ENCODE measurements around the gene ELMOD2.

ELMOD2 gene

DNA sequence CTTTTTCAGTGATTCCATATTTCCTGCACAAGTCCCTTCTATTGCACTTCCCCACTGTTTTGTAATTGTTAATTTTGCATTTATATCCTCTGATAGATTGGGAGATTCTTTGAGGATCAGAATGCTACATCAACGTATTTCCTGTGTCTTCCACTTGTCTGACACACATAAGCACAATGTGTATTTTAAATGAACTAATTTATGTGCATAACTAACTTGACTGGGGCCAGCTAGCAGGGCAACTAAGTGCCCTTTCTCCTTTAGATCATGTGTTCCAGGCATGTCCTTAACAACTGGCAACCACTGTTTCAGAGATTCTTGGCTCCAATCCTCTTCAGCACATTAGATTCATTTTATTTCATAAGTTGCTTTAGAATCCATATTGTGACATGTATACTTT is 60.5 kb downstream of the ELMOD2 start:
- no peak for DNase-seq

DNA sequence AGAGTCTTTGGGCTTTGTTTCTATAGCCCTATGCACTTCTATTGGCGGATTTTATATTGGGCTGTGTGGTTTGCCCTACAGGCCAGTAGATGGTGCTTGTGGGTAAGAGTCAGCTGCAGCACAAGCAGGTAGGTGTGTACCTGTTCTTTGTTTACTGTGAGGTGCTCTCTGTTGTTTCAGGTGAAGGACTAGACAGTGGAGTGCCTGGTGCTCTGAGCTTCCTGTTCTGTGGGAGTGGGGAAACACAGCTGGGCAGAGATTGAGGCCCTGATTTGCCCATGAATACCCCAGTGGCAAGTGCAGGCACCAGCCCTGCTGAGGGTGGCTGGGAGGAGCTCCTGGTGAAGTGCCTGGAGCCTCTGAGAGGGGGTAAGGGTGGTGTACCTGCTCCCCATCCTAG is 71.1 kb downstream of the ELMOD2 start:
- DNase-seq, result no peak

DNA sequence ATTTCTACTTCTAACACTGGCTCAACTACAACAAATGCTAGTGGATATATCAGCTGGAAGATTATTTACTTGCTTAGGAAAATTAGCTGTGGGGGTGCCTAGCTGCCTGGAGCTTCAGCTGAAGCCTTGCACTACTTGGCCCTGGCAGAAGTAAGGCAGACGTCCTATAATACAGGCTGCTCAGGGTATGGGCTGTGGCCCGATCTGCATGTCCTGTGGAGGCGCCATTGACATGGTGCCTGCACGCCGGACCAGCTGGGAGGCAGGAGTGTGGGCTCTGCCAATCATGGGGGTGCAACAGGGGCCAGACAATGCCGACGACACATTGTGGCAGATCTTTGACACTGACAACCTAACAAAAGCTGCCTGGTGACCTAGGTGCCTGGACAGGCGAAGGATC is 76.4 kb downstream of the ELMOD2 start:
- DNase-seq, result no peak

DNA sequence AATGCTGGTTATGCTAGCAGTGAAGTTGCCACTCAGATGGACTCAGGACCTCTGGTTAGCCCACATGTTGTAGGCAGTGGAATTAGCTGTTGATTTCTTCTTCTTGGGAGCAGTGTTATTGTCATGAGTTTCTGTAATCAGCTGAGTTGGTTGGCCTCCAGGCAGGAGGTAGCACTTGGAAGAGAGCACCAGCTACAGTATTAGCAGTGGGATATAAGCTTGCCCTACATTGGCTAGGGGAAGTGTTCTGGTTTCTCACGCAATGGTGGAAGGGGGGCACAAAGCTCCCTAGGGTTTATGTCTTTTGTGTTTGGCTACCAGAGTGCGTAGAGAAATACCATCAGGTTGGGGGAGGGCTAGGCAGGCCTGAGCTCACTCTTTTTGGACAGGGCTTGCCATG is 78.7 kb downstream of the ELMOD2 start:
- no peak for DNase-seq

DNA sequence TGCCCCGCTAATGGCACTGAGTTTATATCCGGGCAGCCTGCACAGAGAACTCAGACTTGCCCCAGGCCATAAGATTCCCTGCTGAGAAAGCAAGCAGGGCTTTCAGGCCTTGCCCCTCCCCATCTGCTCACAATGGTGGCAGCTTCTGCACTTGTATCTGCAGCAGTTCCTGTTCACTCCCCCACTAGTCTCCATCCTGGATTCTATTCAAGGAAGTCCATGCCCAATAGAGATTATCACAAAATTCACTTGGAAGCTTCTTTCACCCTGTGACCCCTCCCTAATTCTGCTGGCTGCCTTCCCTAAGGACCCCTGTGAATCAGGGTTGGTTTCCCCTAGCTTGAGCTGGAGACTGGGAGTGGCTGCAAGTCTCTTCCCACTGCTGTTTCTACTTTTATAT is 79.3 kb downstream of the ELMOD2 start:
- DNase-seq, result no peak

Measured in SW 1271 (cell line).